H9 (cell line): ENCODE data around the gene CFL1. TPM values are rescaled to one million over a fixed set of nuclear protein-coding genes. Genes with fewer than 3 reads are reported as not detected.

Source experiments
- DNase-seq: peaks from one replicate; pipeline ENCODE4 v3.0.0-alpha.2; 2017
- H2AFZ ChIP-seq: one replicate; pipeline ENCODE4 v1.6.1; 2013; ENCODE audit warnings: mild to moderate bottlenecking, low read length, control low read depth, moderate library complexity
- H2AK5ac ChIP-seq: 2 replicates; pipeline ENCODE4 v1.6.1; 2013; ENCODE audit warnings: low read length, control low read depth, mixed read lengths; ENCODE audit not compliant: insufficient read length
- H2BK120ac ChIP-seq: one replicate; pipeline ENCODE4 v1.6.1; 2013; ENCODE audit warnings: low read depth, mild to moderate bottlenecking, low read length, control low read depth, inconsistent platforms; ENCODE audit not compliant: poor library complexity, severe bottlenecking
- H2BK12ac ChIP-seq: 2 replicates; pipeline ENCODE4 v1.6.1; 2013; ENCODE audit warnings: low read length, control low read depth, mixed read lengths, low read depth; ENCODE audit not compliant: insufficient read length
- H2BK15ac ChIP-seq: 2 replicates; pipeline ENCODE4 v1.6.1; 2013; ENCODE audit warnings: low read depth, low read length, control low read depth
- H2BK20ac ChIP-seq: one replicate; pipeline ENCODE4 v1.6.1; 2013; ENCODE audit warnings: low read depth, mild to moderate bottlenecking, low read length, control low read depth, inconsistent platforms; ENCODE audit not compliant: poor library complexity, severe bottlenecking
- H2BK5ac ChIP-seq: 2 replicates; pipeline ENCODE4 v1.6.1; 2013; ENCODE audit warnings: low read length, control low read depth, mixed read lengths; ENCODE audit not compliant: insufficient read length
- H3K14ac ChIP-seq: 2 replicates; pipeline ENCODE4 v1.6.1; 2013; ENCODE audit warnings: low read length, control low read depth; ENCODE audit not compliant: insufficient read depth
- H3K18ac ChIP-seq: 2 replicates; pipeline ENCODE4 v1.6.1; 2013; ENCODE audit warnings: low read depth, mild to moderate bottlenecking, mixed read lengths, low read length, control low read depth; ENCODE audit not compliant: insufficient read length
- H3K23ac ChIP-seq: 2 replicates; pipeline ENCODE4 v1.6.1; 2013; ENCODE audit warnings: low read length, control low read depth, mixed read lengths, low read depth; ENCODE audit not compliant: insufficient read length
- H3K23me2 ChIP-seq: 2 replicates; pipeline ENCODE4 v1.6.1; 2013; ENCODE audit warnings: low read depth, mild to moderate bottlenecking, mixed read lengths, low read length, control low read depth; ENCODE audit not compliant: insufficient read length, poor library complexity, severe bottlenecking
- H3K27ac ChIP-seq: 2 replicates; pipeline ENCODE4 v1.5.1; 2013; ENCODE audit warnings: low read length, control low read depth, mixed read lengths, low read depth; ENCODE audit not compliant: insufficient read length
- H3K27me3 ChIP-seq: 2 replicates; pipeline ENCODE4 v1.6.1; 2013; ENCODE audit warnings: low read length, control low read depth, inconsistent platforms; ENCODE audit not compliant: insufficient read depth
- H3K4ac ChIP-seq: 2 replicates; pipeline ENCODE4 v1.6.1; 2013; ENCODE audit warnings: low read depth, mild to moderate bottlenecking, control low read depth, inconsistent platforms, low read length, moderate library complexity
- H3K4me1 ChIP-seq: 2 replicates; pipeline ENCODE4 v1.6.1; 2013; ENCODE audit warnings: low read length, control low read depth, inconsistent platforms; ENCODE audit not compliant: insufficient read depth
- H3K4me2 ChIP-seq: 2 replicates; pipeline ENCODE4 v1.6.1; 2013; ENCODE audit warnings: low read length, control low read depth, mixed read lengths; ENCODE audit not compliant: insufficient read length, insufficient read depth
- H3K56ac ChIP-seq: 2 replicates; pipeline ENCODE4 v1.6.1; 2013; ENCODE audit warnings: low read depth, mild to moderate bottlenecking, mixed read lengths, low read length, control low read depth; ENCODE audit not compliant: insufficient read length
- H3K79me1 ChIP-seq: 2 replicates; pipeline ENCODE4 v1.6.1; 2013; ENCODE audit warnings: low read depth, mild to moderate bottlenecking, moderate library complexity, low read length, control low read depth, inconsistent platforms; ENCODE audit not compliant: insufficient read depth, poor library complexity, severe bottlenecking
- H3K79me2 ChIP-seq: 2 replicates; pipeline ENCODE4 v1.6.1; 2013; ENCODE audit warnings: low read length, control low read depth, inconsistent platforms; ENCODE audit not compliant: insufficient read depth
- H3K9ac ChIP-seq: 2 replicates; pipeline ENCODE4 v1.6.1; 2013; ENCODE audit warnings: low read length, control low read depth, mixed read lengths; ENCODE audit not compliant: insufficient read length; ENCODE audit errors: extremely low read depth
- H3K9me3 ChIP-seq: one replicate; pipeline ENCODE4 v1.6.1; 2013; ENCODE audit warnings: low read depth, low read length, inconsistent platforms; ENCODE audit not compliant: control insufficient read depth
- H3T11ph ChIP-seq: one replicate; pipeline ENCODE4 v1.6.1; 2013; ENCODE audit warnings: mild to moderate bottlenecking, low read length, control low read depth, inconsistent platforms
- H4K20me1 ChIP-seq: one replicate; pipeline ENCODE4 v1.6.1; 2013; ENCODE audit not compliant: control insufficient read depth, insufficient read length, insufficient read depth
- H4K5ac ChIP-seq: 2 replicates; pipeline ENCODE4 v1.6.1; 2013; ENCODE audit warnings: low read depth, mild to moderate bottlenecking, mixed read lengths, low read length, control low read depth; ENCODE audit not compliant: insufficient read length
- H4K8ac ChIP-seq: replicated peaks from 2 replicates; pipeline ENCODE4 v1.6.1; 2013; ENCODE audit warnings: low read length, control low read depth, mixed read lengths, low read depth; ENCODE audit not compliant: insufficient read length
- H4K91ac ChIP-seq: 2 replicates; pipeline ENCODE4 v1.6.1; 2013; ENCODE audit warnings: low read depth, mild to moderate bottlenecking, moderate library complexity, mixed read lengths, low read length, control low read depth; ENCODE audit not compliant: insufficient read length
- H3K27ac Mint-ChIP-seq, 3 experiments: 2 replicates in 2 of 3; 3 replicates in 1 of 3; pipeline ENCODE4 v1.8.0; 2020 to 2021; ENCODE audit warnings: mixed read lengths in 3 of 3, mild to moderate bottlenecking in 1 of 3, moderate library complexity in 1 of 3
- H3K27me3 Mint-ChIP-seq: 2 replicates; pipeline ENCODE4 v1.8.0; 2021; ENCODE audit warnings: low read depth, mild to moderate bottlenecking, moderate library complexity, mixed read lengths
- H3K36me3 Mint-ChIP-seq, 3 experiments: 2 replicates in 2 of 3; 3 replicates in 1 of 3; pipeline ENCODE4 v1.8.0; 2020 to 2021; ENCODE audit warnings: low read depth in 3 of 3, mixed read lengths in 3 of 3; ENCODE audit not compliant: insufficient read depth in 1 of 3
- H3K4me1 Mint-ChIP-seq, 2 experiments: 2 replicates each; pipeline ENCODE4 v1.8.0; 2020; ENCODE audit warnings: mixed read lengths in 2 of 2
- H3K4me3 Mint-ChIP-seq, 2 experiments: 2 replicates in 1 of 2; 3 replicates in 1 of 2; pipeline ENCODE4 v1.8.0; 2020 to 2021; ENCODE audit warnings: mild to moderate bottlenecking in 2 of 2, mixed read lengths in 2 of 2, moderate library complexity in 1 of 2
- H3K9me3 Mint-ChIP-seq, 2 experiments: 2 replicates in 1 of 2; 3 replicates in 1 of 2; pipeline ENCODE4 v1.8.0; 2020; ENCODE audit warnings: mild to moderate bottlenecking in 2 of 2, mixed read lengths in 2 of 2, moderate library complexity in 1 of 2
- WGBS: extraction: QIAGEN DNeasy Blood & Tissue Kit; methylation state at CpG from one replicate; pipeline ENCODE4 v1.1.7; 2013; ENCODE audit warnings: missing lambda C conversion rate, low lambda C conversion rate, mixed read lengths; ENCODE audit not compliant: insufficient read length; ENCODE audit errors: extremely low coverage; 5-methylcytosine and 5-hydroxymethylcytosine counted together
- total RNA-seq: library from RNA; stranded (reverse); gene quantifications from 2 replicates; pipeline ENCODE4 v1.2.1, GENCODE V29; 2021
- TF ChIP-seq, protein P1 (sequence below): fragments of 200-600 bp; sonication (generic); conservative IDR thresholded peaks from 3 replicates; pipeline ENCODE4 v1.8.0; 2021; ENCODE audit warnings: antibody characterized with exemption, mild to moderate bottlenecking

Gene CFL1
- total RNA-seq, 1 experiment from 2014 or later: 1,107 TPM

DNA sequence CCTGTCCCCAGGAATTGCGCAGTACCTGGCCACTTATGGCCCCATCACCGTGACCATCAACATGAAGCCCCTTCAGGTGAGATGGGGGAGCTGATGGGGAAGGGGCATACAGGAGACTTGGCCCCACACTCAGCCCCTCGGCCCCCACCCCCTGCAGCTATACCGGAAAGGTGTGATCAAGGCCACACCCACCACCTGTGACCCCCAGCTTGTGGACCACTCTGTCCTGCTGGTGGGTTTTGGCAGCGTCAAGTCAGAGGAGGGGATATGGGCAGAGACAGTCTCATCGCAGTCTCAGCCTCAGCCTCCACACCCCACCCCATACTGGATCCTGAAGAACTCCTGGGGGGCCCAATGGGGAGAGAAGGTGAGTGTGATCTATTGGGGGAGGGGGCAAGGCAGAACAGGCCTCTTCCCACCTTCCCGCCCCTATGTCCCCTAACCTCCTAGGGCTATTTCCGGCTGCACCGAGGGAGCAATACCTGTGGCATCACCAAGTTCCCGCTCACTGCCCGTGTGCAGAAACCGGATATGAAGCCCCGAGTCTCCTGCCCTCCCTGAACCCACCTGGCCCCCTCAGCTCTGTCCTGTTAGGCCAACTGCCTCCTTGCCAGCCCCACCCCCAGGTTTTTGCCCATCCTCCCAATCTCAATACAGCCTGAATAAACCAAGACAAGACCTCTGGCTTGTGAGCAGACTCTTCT, 25.2 kb upstream of the CFL1 start:
- no peak overlapping the region for H4K91ac ChIP-seq
- no peak overlapping the region for H2AK5ac ChIP-seq
- no peak overlapping the region for H3K4me3 Mint-ChIP-seq
- H3K4ac ChIP-seq: no peak overlapping the region
- peaks cover 35 to 58% (median 55%) of the 10 kb centered on the region in 3 experiments for H3K36me3 Mint-ChIP-seq
- H2AFZ ChIP-seq: no peak overlapping the region
- no peak overlapping the region for H2BK120ac ChIP-seq
- no peak overlapping the region; a peak in 1 of 7 replicates for H3K27ac Mint-ChIP-seq
- no peak overlapping the region for H2BK12ac ChIP-seq
- no peaks in the 10 kb centered on the region for H3K79me1 ChIP-seq
- H3K79me2 ChIP-seq: no peaks in the 10 kb centered on the region
- H3K56ac ChIP-seq: no peak overlapping the region
- peaks cover 2% of the 10 kb centered on the region; the same call in 1 of the 2 replicates for H3K4me1 ChIP-seq
- peaks cover 2% of the 10 kb centered on the region for H3K27me3 Mint-ChIP-seq
- H4K8ac ChIP-seq: no peak overlapping the region
- no peak overlapping the region for H2BK20ac ChIP-seq
- DNase-seq: no peak
- H3K4me1 Mint-ChIP-seq: peaks cover 9 to 20% of the 10 kb centered on the region in 2 experiments
- H3K9me3 Mint-ChIP-seq: no peaks in the 10 kb centered on the region
- no peak overlapping the region for H2BK15ac ChIP-seq
- H3T11ph ChIP-seq: no peak overlapping the region
- H3K14ac ChIP-seq: no peak overlapping the region
- H3K4me2 ChIP-seq: no peak overlapping the region
- no CpG with 5 or more reads among the region's 13 CpGs for WGBS
- H3K18ac ChIP-seq: no peak overlapping the region
- H4K5ac ChIP-seq: no peak overlapping the region
- no peak overlapping the region for H2BK5ac ChIP-seq
- TF ChIP-seq, protein P1, sequence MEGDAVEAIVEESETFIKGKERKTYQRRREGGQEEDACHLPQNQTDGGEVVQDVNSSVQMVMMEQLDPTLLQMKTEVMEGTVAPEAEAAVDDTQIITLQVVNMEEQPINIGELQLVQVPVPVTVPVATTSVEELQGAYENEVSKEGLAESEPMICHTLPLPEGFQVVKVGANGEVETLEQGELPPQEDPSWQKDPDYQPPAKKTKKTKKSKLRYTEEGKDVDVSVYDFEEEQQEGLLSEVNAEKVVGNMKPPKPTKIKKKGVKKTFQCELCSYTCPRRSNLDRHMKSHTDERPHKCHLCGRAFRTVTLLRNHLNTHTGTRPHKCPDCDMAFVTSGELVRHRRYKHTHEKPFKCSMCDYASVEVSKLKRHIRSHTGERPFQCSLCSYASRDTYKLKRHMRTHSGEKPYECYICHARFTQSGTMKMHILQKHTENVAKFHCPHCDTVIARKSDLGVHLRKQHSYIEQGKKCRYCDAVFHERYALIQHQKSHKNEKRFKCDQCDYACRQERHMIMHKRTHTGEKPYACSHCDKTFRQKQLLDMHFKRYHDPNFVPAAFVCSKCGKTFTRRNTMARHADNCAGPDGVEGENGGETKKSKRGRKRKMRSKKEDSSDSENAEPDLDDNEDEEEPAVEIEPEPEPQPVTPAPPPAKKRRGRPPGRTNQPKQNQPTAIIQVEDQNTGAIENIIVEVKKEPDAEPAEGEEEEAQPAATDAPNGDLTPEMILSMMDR: no peak
- H3K9ac ChIP-seq: no peak overlapping the region
- no peaks in the 10 kb centered on the region for H3K27me3 ChIP-seq
- no peaks in the 10 kb centered on the region for H3K9me3 ChIP-seq
- H3K23me2 ChIP-seq: no peaks in the 10 kb centered on the region
- H3K27ac ChIP-seq: no peak overlapping the region
- no peaks in the 10 kb centered on the region for H4K20me1 ChIP-seq
- H3K23ac ChIP-seq: no peak overlapping the region
